AG04450 (cell line): ENCODE measurements around the gene PLK5. TPM values are rescaled to one million over a fixed set of nuclear protein-coding genes. Genes with fewer than 3 reads are reported as not detected.

Source experiments
- CTCF ChIA-PET: fragments of 300-600, 350-600 bp; formaldehyde crosslinking; extraction: SDS; loops from one replicate; lab custom pipeline; 2022; ENCODE audit warnings: antibody characterized with exemption, inconsistent platforms; lab: Charles Lee
- POLR2A ChIA-PET: fragments of 350-600 bp; formaldehyde crosslinking; extraction: SDS; loops from one replicate; lab custom pipeline; 2021; ENCODE audit warnings: antibody characterized with exemption, inconsistent platforms; lab: Yijun Ruan, JAX
- DNase-seq: peaks from one replicate; pipeline ENCODE4 v3.0.0-alpha.2; 2011; ENCODE audit warnings: low read depth, low spot score
- H3K27ac ChIP-seq: one replicate; pipeline ENCODE4 v1.5.1; 2012; ENCODE audit warnings: low read depth, low read length, control low read depth
- H3K27me3 ChIP-seq: one replicate; pipeline ENCODE4 v1.6.0; 2012; ENCODE audit warnings: low read length; ENCODE audit not compliant: control insufficient read depth, insufficient read depth
- H3K4me3 ChIP-seq: 2 replicates; pipeline ENCODE4 v1.5.1; 2011; ENCODE audit warnings: mild to moderate bottlenecking, low read depth, low read length, control low read depth
- H3K9me3 ChIP-seq: 2 replicates; pipeline ENCODE4 v1.5.1; 2012; ENCODE audit warnings: low read length; ENCODE audit not compliant: control insufficient read depth, insufficient read depth
- polyA plus RNA-seq: library from polyadenylated mRNA; depleted of rRNA; stranded (reverse); fragments of >200 nt; gene quantifications from 2 replicates; pipeline ENCODE4 v1.2.3, GENCODE V29; 2011
- TF ChIP-seq, protein P1 (sequence below): IDR thresholded peaks from 2 replicates; pipeline ENCODE4 v1.5.1; 2011; ENCODE audit warnings: low read depth, low read length, control low read depth, inconsistent platforms

The PLK5 gene
- polyA plus RNA-seq, 1 experiment = not detected

- ChIA-PET CTCF (no interaction called here), POLR2A (no interaction called here)
- TF ChIP-seq, protein P1, sequence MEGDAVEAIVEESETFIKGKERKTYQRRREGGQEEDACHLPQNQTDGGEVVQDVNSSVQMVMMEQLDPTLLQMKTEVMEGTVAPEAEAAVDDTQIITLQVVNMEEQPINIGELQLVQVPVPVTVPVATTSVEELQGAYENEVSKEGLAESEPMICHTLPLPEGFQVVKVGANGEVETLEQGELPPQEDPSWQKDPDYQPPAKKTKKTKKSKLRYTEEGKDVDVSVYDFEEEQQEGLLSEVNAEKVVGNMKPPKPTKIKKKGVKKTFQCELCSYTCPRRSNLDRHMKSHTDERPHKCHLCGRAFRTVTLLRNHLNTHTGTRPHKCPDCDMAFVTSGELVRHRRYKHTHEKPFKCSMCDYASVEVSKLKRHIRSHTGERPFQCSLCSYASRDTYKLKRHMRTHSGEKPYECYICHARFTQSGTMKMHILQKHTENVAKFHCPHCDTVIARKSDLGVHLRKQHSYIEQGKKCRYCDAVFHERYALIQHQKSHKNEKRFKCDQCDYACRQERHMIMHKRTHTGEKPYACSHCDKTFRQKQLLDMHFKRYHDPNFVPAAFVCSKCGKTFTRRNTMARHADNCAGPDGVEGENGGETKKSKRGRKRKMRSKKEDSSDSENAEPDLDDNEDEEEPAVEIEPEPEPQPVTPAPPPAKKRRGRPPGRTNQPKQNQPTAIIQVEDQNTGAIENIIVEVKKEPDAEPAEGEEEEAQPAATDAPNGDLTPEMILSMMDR = no peak
- DNase-seq = no peak
- H3K4me3 ChIP-seq = no peak overlapping the region
- no peaks in the 10 kb centered on the region for H3K27me3 ChIP-seq
- H3K27ac ChIP-seq = no peak overlapping the region
- H3K9me3 ChIP-seq = no peaks in the 10 kb centered on the region; the same call in 1 of the 2 replicates
These were observed 31.1 kb downstream of the PLK5 start for GRCh38 chr19:1554968-1555367.

GRCh38 chr19:1555487-1556389, 31.9 kb downstream of the PLK5 start:
- Histone ChIP-seq H3K9me3 (no peaks in the 10 kb centered on the region; the same call in 1 of the 2 replicates), H3K4me3 (no peak overlapping the region), H3K27me3 (no peaks in the 10 kb centered on the region), H3K27ac (no peak overlapping the region)
- TF ChIP-seq, protein P1 = no peak
- CTCF ChIA-PET = no interaction called here
- POLR2A ChIA-PET = no interaction called here
- no peak for DNase-seq

- Histone ChIP-seq H3K27ac (no peak overlapping the region), H3K9me3 (no peaks in the 10 kb centered on the region; the same call in 1 of the 2 replicates), H3K27me3 (no peaks in the 10 kb centered on the region), H3K4me3 (no peak overlapping the region)
- TF ChIP-seq, protein P1 = no peak
- POLR2A ChIA-PET = no interaction called here
- no peak for DNase-seq
- CTCF ChIA-PET = no interaction called here
These were observed 32.7 kb downstream of the PLK5 start for GRCh38 chr19:1556390-1557070.

DNA sequence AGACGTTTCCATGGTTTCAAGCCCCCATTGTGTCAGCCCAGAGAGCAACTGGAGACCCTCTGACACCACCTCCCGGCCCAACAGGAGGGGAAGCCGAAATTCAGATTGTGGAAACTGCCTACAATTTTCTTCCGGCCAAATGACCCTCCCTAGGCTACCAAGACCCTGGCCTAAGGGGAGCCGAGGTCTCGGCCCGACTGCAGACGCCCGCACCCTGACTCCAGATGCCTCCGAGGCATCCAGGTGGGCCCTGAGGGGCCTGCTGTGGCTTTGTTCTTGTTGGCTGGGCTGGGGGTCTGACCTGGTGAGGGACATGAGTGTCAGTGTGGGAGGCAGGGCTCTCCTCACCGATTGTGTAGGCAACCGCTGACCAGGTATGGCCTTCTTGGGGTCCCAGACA, 34.7 kb downstream of the PLK5 start:
- TF ChIP-seq, protein P1 = no peak
- Histone ChIP-seq H3K9me3 (no peaks in the 10 kb centered on the region; the same call in 1 of the 2 replicates), H3K27me3 (no peaks in the 10 kb centered on the region), H3K4me3 (no peak overlapping the region), H3K27ac (no peak overlapping the region)
- CTCF ChIA-PET = no interaction called here
- DNase-seq = no peak
- POLR2A ChIA-PET = interaction anchor here (0.6 kb wide), 1 partner anchor 12 kb away, joined by 3 read pairs; no protein-coding TSS in a partner anchor
